Measurements from ENCODE around the gene CYP24A1. TPM values are rescaled to one million over a fixed set of nuclear protein-coding genes. Genes with fewer than 3 reads are reported as not detected.

CYP24A1 gene
- total and polyA plus RNA-seq, 2 of the 13 experiments (the other 11 are each of a cell fraction or from before 2014, with no cell fraction given) = 9.4 to 32.7 TPM

DNA sequence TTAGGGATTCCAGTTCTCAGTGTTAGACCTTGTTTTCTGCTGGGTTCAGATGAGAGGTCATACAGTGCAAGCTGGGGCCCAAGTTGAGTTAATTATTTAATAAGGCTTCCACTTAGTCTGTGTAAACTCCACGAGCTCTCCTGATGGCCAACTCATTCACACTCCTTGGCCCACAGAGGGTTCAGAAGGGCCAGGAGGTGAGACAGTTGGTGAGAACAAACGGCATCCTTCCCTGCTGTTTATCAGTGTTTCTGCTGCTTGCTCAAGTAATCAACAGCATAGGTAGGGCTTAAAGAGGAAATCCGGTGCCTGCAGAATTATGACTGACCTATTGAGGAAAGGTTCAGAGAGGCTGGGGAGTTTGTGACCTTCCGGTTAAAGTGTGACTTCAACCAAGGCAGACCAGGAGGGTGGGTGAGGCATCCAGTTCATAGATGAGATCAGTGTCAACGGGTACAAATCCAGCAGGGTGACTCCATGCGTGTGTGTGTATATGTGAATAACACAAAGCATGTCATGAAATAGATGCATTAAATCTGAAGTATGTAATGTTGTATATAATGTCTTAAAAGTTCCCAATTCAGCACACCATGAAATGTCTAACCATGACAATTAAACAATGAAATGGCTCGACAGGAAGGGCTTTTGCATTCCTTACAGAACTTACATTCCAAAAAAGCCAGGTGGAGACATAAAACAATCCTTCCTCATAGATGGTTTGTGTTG, 66.0 kb downstream of the CYP24A1 start (continued):
- TF ChIP-seq, protein P1, sequence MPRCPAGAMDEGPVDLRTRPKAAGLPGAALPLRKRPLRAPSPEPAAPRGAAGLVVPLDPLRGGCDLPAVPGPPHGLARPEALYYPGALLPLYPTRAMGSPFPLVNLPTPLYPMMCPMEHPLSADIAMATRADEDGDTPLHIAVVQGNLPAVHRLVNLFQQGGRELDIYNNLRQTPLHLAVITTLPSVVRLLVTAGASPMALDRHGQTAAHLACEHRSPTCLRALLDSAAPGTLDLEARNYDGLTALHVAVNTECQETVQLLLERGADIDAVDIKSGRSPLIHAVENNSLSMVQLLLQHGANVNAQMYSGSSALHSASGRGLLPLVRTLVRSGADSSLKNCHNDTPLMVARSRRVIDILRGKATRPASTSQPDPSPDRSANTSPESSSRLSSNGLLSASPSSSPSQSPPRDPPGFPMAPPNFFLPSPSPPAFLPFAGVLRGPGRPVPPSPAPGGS (CRISPR knock-in tag; IDR thresholded peaks at IDR 0.05) = peak; percentile 96
- TF ChIP-seq, protein P2, sequence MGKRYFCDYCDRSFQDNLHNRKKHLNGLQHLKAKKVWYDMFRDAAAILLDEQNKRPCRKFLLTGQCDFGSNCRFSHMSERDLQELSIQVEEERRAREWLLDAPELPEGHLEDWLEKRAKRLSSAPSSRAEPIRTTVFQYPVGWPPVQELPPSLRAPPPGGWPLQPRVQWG (CRISPR knock-in tag; IDR thresholded peaks at IDR 0.05; ENCODE audit: borderline replicate concordance, low read depth) = no peak
- TF ChIP-seq, protein P3, sequence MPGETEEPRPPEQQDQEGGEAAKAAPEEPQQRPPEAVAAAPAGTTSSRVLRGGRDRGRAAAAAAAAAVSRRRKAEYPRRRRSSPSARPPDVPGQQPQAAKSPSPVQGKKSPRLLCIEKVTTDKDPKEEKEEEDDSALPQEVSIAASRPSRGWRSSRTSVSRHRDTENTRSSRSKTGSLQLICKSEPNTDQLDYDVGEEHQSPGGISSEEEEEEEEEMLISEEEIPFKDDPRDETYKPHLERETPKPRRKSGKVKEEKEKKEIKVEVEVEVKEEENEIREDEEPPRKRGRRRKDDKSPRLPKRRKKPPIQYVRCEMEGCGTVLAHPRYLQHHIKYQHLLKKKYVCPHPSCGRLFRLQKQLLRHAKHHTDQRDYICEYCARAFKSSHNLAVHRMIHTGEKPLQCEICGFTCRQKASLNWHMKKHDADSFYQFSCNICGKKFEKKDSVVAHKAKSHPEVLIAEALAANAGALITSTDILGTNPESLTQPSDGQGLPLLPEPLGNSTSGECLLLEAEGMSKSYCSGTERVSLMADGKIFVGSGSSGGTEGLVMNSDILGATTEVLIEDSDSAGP (CRISPR knock-in tag; IDR thresholded peaks at IDR 0.05; ENCODE audit: borderline replicate concordance) = no peak
- TF ChIP-seq MTF1 (CRISPR knock-in tag; IDR thresholded peaks at IDR 0.05) = no peak
- no peak for TF ChIP-seq ZNF674 (CRISPR knock-in tag; IDR thresholded peaks at IDR 0.05; ENCODE audit: low read depth)
- TF ChIP-seq, protein P4, sequence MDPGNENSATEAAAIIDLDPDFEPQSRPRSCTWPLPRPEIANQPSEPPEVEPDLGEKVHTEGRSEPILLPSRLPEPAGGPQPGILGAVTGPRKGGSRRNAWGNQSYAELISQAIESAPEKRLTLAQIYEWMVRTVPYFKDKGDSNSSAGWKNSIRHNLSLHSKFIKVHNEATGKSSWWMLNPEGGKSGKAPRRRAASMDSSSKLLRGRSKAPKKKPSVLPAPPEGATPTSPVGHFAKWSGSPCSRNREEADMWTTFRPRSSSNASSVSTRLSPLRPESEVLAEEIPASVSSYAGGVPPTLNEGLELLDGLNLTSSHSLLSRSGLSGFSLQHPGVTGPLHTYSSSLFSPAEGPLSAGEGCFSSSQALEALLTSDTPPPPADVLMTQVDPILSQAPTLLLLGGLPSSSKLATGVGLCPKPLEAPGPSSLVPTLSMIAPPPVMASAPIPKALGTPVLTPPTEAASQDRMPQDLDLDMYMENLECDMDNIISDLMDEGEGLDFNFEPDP (CRISPR knock-in tag; conservative IDR thresholded peaks at IDR 0.05) = no peak
- TF ChIP-seq PHF8 (CRISPR knock-in tag; IDR thresholded peaks at IDR 0.05) = peak; percentile 42; the same call in 1 of the 2 replicates
- TF ChIP-seq ZNF263 (CRISPR knock-in tag; IDR thresholded peaks at IDR 0.05) = peak; percentile 49; the same call in 1 of the 2 replicates
- no peak for TF ChIP-seq ZNF256 (CRISPR knock-in tag; conservative IDR thresholded peaks at IDR 0.05)
- TF ChIP-seq NCOA5 (CRISPR knock-in tag; IDR thresholded peaks at IDR 0.05) = no peak
- no peak for TF ChIP-seq ZNF468 (CRISPR knock-in tag; IDR thresholded peaks at IDR 0.05)
- TF ChIP-seq, protein P5, sequence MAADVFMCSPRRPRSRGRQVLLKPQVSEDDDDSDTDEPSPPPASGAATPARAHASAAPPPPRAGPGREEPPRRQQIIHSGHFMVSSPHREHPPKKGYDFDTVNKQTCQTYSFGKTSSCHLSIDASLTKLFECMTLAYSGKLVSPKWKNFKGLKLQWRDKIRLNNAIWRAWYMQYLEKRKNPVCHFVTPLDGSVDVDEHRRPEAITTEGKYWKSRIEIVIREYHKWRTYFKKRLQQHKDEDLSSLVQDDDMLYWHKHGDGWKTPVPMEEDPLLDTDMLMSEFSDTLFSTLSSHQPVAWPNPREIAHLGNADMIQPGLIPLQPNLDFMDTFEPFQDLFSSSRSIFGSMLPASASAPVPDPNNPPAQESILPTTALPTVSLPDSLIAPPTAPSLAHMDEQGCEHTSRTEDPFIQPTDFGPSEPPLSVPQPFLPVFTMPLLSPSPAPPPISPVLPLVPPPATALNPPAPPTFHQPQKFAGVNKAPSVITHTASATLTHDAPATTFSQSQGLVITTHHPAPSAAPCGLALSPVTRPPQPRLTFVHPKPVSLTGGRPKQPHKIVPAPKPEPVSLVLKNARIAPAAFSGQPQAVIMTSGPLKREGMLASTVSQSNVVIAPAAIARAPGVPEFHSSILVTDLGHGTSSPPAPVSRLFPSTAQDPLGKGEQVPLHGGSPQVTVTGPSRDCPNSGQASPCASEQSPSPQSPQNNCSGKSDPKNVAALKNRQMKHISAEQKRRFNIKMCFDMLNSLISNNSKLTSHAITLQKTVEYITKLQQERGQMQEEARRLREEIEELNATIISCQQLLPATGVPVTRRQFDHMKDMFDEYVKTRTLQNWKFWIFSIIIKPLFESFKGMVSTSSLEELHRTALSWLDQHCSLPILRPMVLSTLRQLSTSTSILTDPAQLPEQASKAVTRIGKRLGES (CRISPR knock-in tag; IDR thresholded peaks at IDR 0.05; ENCODE audit: borderline replicate concordance) = no peak; the same call in 1 of the 2 replicates
- no peak for TF ChIP-seq FLYWCH1 (CRISPR knock-in tag; IDR thresholded peaks at IDR 0.05)
- TF ChIP-seq MEIS1 (CRISPR knock-in tag; IDR thresholded peaks at IDR 0.05; ENCODE audit: borderline replicate concordance) = peak; percentile 71; the same call in 1 of the 2 replicates
- no peak for TF ChIP-seq HNRNPLL (IDR thresholded peaks at IDR 0.05; ENCODE audit: low read depth, low read length, poor library complexity, severe bottlenecking)
- TF ChIP-seq ZNF20 (CRISPR knock-in tag; IDR thresholded peaks at IDR 0.05) = no peak
- 0 out of 2 replicates have a peak, but pooled peaks have one; percentile 22 for TF ChIP-seq NAIF1 (CRISPR knock-in tag; IDR thresholded peaks at IDR 0.05; ENCODE audit: borderline replicate concordance)
- no peak for TF ChIP-seq ZNF383 (CRISPR knock-in tag; IDR thresholded peaks at IDR 0.05; ENCODE audit: borderline replicate concordance)
- no peak for TF ChIP-seq SSRP1 (CRISPR knock-in tag; IDR thresholded peaks at IDR 0.05)
- peak; percentile 63 for TF ChIP-seq MYC (CRISPR knock-in tag; IDR thresholded peaks at IDR 0.05; ENCODE audit: borderline replicate concordance)
